Lower lobe of right lung (tissue), 2 donors: ENCODE measurements around the gene PLEKHD1. TPM values are rescaled to one million over a fixed set of nuclear protein-coding genes. Genes with fewer than 3 reads are reported as not detected.

Experiments
- ATAC-seq, 2 donors: fragments of 200-7000 bp; cut with Tn5 transposase; one replicate each; pipeline ENCODE4 v1.9.1; 2020 to 2022; ENCODE audit warnings: mild to moderate bottlenecking in 2 of 2, moderate library complexity in 2 of 2
- DNase-seq: peaks from one replicate; pipeline ENCODE4 v3.0.0-alpha.2; 2020
- H3K27ac ChIP-seq: fragments of 200-600 bp; one replicate; pipeline ENCODE4 v1.8.0; 2022
- H3K27me3 ChIP-seq: fragments of 200-600 bp; one replicate; pipeline ENCODE4 v1.8.0; 2022; ENCODE audit warnings: low read depth
- H3K36me3 ChIP-seq: fragments of 200-600 bp; one replicate; pipeline ENCODE4 v1.8.0; 2022; ENCODE audit warnings: mild to moderate bottlenecking
- H3K4me1 ChIP-seq: fragments of 200-600 bp; one replicate; pipeline ENCODE4 v1.8.0; 2022
- H3K4me3 ChIP-seq: fragments of 200-600 bp; one replicate; pipeline ENCODE4 v1.8.0; 2022; ENCODE audit warnings: mild to moderate bottlenecking
- H3K9me3 ChIP-seq: fragments of 200-600 bp; one replicate; pipeline ENCODE4 v1.8.0; 2022
- intact Hi-C: fragments of 100-400 bp; cut with DNase I; formaldehyde crosslinking; loops from one replicate; pipeline ENCODE4 v1.11.0; 2022
- total RNA-seq: library from RNA; stranded (reverse); fragmentation: NEBNext Ultra II Directional; extraction: Animal tissue kit (Norgen Biotek cat#: 25700); gene quantifications from one replicate; pipeline ENCODE4 v1.2.1, GENCODE V29; 2021
- TF ChIP-seq, protein P1 (sequence below): fragments of 200-600 bp; IDR thresholded peaks from one replicate; pipeline ENCODE4 v1.8.0; 2022; ENCODE audit warnings: antibody characterized with exemption, mild to moderate bottlenecking
- donor health status: DM: no; HTN: yes; CAD: no; lungs with severe emphysema.

The PLEKHD1 gene
- total RNA-seq, 1 donor from 2014 or later = 0.47 TPM

DNA sequence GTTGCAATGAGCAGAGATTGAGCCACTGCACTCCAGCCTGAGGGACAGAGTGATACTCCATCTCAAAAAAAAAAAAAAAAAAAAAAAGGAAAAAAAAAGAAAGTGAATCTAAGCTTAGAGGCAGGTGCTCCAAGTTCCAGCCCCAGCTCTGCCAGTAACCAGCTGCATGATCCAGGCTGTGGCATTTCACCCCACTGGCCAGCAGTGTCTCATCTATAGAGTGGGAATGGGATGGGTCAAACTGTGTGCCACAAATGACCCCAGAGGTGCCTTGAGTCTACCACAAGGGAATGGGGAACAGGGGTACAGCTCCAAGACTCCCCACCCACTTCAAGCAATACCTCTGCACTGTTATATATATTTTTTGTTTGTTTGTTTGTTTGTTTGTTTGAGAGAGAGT, 5.0 kb downstream of the PLEKHD1 start:
- H3K4me1 ChIP-seq = peaks cover 7% of the 10 kb centered on the region
- no peak overlapping the region for H3K27ac ChIP-seq
- no peak overlapping the region for H3K4me3 ChIP-seq
- H3K36me3 ChIP-seq = no peaks in the 10 kb centered on the region
- H3K9me3 ChIP-seq = no peaks in the 10 kb centered on the region
- intact Hi-C loops = no loop called here
- H3K27me3 ChIP-seq = peaks cover 32% of the 10 kb centered on the region
- ATAC-seq (no peak), DNase-seq (no peak)
- TF ChIP-seq, protein P1, sequence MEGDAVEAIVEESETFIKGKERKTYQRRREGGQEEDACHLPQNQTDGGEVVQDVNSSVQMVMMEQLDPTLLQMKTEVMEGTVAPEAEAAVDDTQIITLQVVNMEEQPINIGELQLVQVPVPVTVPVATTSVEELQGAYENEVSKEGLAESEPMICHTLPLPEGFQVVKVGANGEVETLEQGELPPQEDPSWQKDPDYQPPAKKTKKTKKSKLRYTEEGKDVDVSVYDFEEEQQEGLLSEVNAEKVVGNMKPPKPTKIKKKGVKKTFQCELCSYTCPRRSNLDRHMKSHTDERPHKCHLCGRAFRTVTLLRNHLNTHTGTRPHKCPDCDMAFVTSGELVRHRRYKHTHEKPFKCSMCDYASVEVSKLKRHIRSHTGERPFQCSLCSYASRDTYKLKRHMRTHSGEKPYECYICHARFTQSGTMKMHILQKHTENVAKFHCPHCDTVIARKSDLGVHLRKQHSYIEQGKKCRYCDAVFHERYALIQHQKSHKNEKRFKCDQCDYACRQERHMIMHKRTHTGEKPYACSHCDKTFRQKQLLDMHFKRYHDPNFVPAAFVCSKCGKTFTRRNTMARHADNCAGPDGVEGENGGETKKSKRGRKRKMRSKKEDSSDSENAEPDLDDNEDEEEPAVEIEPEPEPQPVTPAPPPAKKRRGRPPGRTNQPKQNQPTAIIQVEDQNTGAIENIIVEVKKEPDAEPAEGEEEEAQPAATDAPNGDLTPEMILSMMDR = no peak

DNA sequence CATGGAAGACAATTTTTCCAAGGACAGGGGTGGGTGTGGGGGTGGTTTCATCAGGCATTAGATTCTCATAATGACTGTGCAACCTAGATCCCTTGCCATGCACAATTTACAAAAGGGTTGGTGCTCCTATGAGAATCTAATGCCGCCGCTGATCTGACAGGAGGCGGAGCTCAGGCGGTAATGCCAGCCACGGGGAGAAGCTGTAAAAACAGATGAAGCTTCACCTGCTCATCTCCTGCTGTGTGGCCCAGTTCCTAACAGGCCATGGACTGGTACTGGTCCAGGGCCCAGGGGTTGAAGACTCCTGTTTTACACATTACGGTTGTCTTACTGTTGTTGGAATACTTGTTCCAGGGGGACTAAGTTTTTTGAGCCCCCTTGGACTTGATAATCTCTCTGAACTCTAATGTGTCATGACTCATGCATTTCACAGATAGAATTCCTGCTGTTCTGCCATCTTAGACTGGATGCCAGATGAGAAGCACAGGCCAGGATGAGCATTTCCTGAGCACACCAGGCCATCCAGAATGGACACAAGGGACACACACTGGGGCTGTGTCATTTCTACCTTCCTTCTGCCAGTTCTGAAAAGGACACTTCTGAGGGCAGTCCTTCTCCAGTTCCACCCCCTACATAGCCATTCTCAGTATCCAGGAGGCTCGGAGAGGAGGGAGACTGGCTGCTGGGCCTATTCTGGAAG, 5.8 kb downstream of the PLEKHD1 start:
- H3K27me3 ChIP-seq = peaks cover 24% of the 10 kb centered on the region
- no peak overlapping the region for H3K4me3 ChIP-seq
- no peaks in the 10 kb centered on the region for H3K9me3 ChIP-seq
- ATAC-seq (no peak), DNase-seq (no peak)
- no peaks in the 10 kb centered on the region for H3K36me3 ChIP-seq
- TF ChIP-seq, protein P1 = no peak
- H3K27ac ChIP-seq = no peak overlapping the region
- intact Hi-C loops = no loop called here
- no peaks in the 10 kb centered on the region for H3K4me1 ChIP-seq

DNA sequence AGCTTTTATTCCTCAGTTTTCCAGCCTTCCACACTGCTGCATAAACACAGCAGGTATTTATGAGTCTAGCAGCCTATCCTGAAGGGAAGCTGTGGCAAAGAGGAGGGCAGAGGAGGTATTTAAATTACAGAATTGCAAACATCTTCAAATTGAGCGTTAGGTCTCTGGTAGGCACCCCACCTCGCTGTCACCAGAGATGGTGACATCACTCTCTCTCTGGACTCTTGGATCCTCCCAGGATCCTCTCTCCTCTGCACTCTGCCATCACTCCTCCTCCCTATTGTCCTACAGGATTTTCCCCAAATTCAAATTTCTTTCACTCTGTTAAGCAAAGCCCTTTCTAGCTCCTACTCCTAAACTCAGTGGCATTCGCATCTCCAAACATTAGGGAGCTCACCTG, 6.7 kb downstream of the PLEKHD1 start:
- Histone ChIP-seq H3K27me3 (peaks cover 16% of the 10 kb centered on the region), H3K4me3 (no peak overlapping the region), H3K36me3 (no peaks in the 10 kb centered on the region), H3K27ac (no peak overlapping the region), H3K4me1 (no peaks in the 10 kb centered on the region), H3K9me3 (no peaks in the 10 kb centered on the region)
- intact Hi-C loops = no loop called here
- DNase-seq (no peak), ATAC-seq (no peak)
- TF ChIP-seq, protein P1 = no peak

DNA sequence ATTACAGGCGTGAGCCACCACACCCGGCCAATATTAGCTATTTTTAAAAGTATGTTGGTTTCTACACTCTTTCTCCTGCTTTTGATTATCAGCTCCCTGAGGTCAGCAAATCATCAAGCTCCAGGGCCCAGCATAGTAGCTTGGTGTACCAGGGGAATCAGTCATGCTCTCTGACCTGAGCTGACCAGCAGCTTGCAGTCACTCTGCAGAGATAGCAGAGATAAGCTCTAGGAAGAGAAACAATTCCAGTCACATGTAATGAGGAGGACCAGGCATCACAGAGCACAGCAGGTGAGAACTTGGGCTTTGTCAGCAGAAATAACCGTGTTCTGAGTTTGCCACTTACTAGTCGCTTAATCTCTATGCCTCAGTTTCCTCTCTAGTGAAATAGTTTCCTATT, 8.5 kb downstream of the PLEKHD1 start:
- intact Hi-C loops = no loop called here
- no peak overlapping the region for H3K4me3 ChIP-seq
- H3K27me3 ChIP-seq = peaks cover 2% of the 10 kb centered on the region
- DNase-seq = no peak
- H3K4me1 ChIP-seq = no peaks in the 10 kb centered on the region
- TF ChIP-seq, protein P1 = no peak
- H3K36me3 ChIP-seq = no peaks in the 10 kb centered on the region
- H3K9me3 ChIP-seq = no peaks in the 10 kb centered on the region
- H3K27ac ChIP-seq = no peak overlapping the region
- no peak for ATAC-seq

DNA sequence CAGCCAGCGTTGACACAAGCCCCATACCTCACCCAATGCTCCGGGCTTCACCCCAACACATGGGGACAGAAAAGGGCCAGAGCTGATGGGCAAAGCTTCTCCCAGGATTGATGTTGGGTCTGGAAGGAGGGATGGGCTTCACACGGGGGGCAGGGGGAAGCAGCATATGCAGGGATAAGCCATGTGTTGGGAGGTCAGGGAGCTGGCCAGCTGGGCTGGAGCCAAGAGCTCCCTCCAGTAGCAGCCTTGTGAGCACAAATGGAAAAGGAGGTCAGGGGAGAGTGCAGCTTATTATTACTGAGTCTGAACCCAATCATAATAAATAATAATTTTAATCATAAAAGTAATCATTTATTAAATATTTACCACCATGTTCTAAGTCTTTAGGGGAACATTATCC, 9.3 kb downstream of the PLEKHD1 start:
- intact Hi-C loops = no loop called here
- Histone ChIP-seq H3K9me3 (no peaks in the 10 kb centered on the region), H3K4me1 (no peaks in the 10 kb centered on the region), H3K27me3 (no peaks in the 10 kb centered on the region), H3K4me3 (no peak overlapping the region), H3K36me3 (no peaks in the 10 kb centered on the region), H3K27ac (no peak overlapping the region)
- TF ChIP-seq, protein P1 = no peak
- DNase-seq = no peak
- ATAC-seq = no peak
